ENCODE data around the gene SORL1-AS1.

SORL1-AS1 gene

DNA sequence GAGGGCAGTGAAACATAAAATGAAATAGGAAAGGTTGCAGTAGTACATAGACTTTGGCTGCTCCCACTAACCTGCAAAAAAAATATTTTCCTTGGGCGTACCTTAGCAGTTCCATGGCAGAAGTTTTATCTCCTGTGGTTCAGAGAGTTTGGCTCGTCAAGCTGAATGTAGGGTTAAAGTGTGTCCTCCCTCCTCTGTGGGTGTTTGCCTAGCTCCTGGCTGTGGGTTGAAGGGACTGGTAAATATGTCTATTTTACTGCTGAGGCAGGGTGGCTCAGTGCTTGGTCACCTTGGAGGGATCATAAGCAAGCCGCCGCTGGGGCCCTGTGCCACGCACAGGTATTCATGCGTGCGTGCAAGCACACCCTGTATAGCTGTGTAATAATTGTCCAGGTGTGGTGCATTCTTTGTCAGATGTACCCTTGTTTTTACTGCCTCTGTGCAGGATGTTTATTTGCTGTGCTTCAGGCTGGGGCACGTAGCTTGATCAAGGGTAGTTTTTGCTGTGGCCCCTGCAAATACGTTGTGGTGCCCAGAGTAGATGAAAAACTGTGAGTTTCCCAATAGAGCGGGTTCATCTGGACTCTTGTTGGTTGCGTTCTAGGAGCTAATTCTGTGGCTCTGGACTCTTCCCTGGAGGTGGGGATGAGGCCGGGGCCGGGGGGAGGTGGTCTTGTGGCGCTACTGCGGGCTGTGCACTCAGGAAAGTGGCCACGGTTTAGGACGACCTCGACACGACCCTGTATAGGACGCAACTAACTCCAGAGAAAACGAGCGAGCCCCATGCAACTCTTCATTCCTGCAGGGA, 1.4 kb downstream of the SORL1-AS1 start:
- Histone ChIP-seq H3K27ac (ENCODE audit: insufficient read length, low read depth, low read length) (no peak overlapping the region), H2BK12ac (ENCODE audit: insufficient read length, low read depth, low read length) (no peak overlapping the region), H3K23me2 (ENCODE audit: insufficient read length, low read depth, low read length, poor library complexity, severe bottlenecking) (peaks cover 12% of the 10 kb centered on the region), H3K79me1 (ENCODE audit: insufficient read depth, low read depth, low read length, poor library complexity, severe bottlenecking) (no peaks in the 10 kb centered on the region), H3K79me2 (ENCODE audit: insufficient read depth, low read length) (peaks cover 16% of the 10 kb centered on the region; the same call in 1 of the 2 replicates), H2AK5ac (ENCODE audit: insufficient read length, low read length) (no peak overlapping the region), H2BK5ac (ENCODE audit: insufficient read length, low read length) (no peak overlapping the region), H3K9me3 (ENCODE audit: control insufficient read depth, low read depth, low read length) (no peaks in the 10 kb centered on the region), H2AFZ (ENCODE audit: low read length) (no peak overlapping the region), H4K20me1 (ENCODE audit: control insufficient read depth, insufficient read depth, insufficient read length) (no peaks in the 10 kb centered on the region), H3K4me2 (ENCODE audit: insufficient read depth, insufficient read length, low read length) (peak overlapping the region; percentile 56), H3K4me1 (ENCODE audit: insufficient read depth, low read length) (peaks cover 8% of the 10 kb centered on the region; the same call in 1 of the 2 replicates), H3T11ph (ENCODE audit: low read length) (no peak overlapping the region), H3K56ac (ENCODE audit: insufficient read length, low read depth, low read length) (no peak overlapping the region), H2BK120ac (ENCODE audit: low read depth, low read length, poor library complexity, severe bottlenecking) (no peak overlapping the region), H4K91ac (ENCODE audit: insufficient read length, low read depth, low read length) (no peak overlapping the region), H3K23ac (ENCODE audit: insufficient read length, low read depth, low read length) (no peak overlapping the region), H3K4ac (ENCODE audit: low read depth, low read length) (no peak overlapping the region), H3K9ac (ENCODE audit: extremely low read depth, insufficient read length, low read length) (no peak overlapping the region), H3K18ac (ENCODE audit: insufficient read length, low read depth, low read length) (peak overlapping the region; percentile 74), H2BK20ac (ENCODE audit: low read depth, low read length, poor library complexity, severe bottlenecking) (no peak overlapping the region), H3K27me3 (ENCODE audit: insufficient read depth, low read length) (no peaks in the 10 kb centered on the region), H4K8ac (replicated peaks; ENCODE audit: insufficient read length, low read depth, low read length) (no peak overlapping the region), H2BK15ac (ENCODE audit: low read depth, low read length) (no peak overlapping the region), H3K14ac (ENCODE audit: insufficient read depth, low read length) (peak overlapping the region; percentile 80), H4K5ac (ENCODE audit: insufficient read length, low read depth, low read length) (no peak overlapping the region)
- H3K9me3 Mint-ChIP-seq: no peaks in the 10 kb centered on the region
- H3K27me3 Mint-ChIP-seq (ENCODE audit: low read depth): peaks cover 13% of the 10 kb centered on the region
- H3K27ac Mint-ChIP-seq: no peak overlapping the region; a peak in 1 of 7 replicates
- peaks cover 0 to 2% (median 0%) of the 10 kb centered on the region in 3 experiments; a peak in 1 of 7 replicates for H3K36me3 Mint-ChIP-seq (ENCODE audit: insufficient read depth in 1 of 3, low read depth in 3 of 3)
- peaks cover 56 to 62% of the 10 kb centered on the region in 2 experiments for H3K4me1 Mint-ChIP-seq
- TF ChIP-seq, protein P1, sequence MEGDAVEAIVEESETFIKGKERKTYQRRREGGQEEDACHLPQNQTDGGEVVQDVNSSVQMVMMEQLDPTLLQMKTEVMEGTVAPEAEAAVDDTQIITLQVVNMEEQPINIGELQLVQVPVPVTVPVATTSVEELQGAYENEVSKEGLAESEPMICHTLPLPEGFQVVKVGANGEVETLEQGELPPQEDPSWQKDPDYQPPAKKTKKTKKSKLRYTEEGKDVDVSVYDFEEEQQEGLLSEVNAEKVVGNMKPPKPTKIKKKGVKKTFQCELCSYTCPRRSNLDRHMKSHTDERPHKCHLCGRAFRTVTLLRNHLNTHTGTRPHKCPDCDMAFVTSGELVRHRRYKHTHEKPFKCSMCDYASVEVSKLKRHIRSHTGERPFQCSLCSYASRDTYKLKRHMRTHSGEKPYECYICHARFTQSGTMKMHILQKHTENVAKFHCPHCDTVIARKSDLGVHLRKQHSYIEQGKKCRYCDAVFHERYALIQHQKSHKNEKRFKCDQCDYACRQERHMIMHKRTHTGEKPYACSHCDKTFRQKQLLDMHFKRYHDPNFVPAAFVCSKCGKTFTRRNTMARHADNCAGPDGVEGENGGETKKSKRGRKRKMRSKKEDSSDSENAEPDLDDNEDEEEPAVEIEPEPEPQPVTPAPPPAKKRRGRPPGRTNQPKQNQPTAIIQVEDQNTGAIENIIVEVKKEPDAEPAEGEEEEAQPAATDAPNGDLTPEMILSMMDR (conservative IDR thresholded peaks at IDR 0.05): no peak
- DNase-seq: no peak
- peak overlapping the region; percentile 85 to 89 for H3K4me3 Mint-ChIP-seq
- WGBS (ENCODE audit: extremely low coverage, insufficient read length, low lambda C conversion rate): no CpG with 5 or more reads among the region's 22 CpGs
